Upper lobe of left lung (tissue), 6 donors: ENCODE results near the gene DDC. TPM values are rescaled to one million over a fixed set of nuclear protein-coding genes. Genes with fewer than 3 reads are reported as not detected.

Experiments
- ATAC-seq, 2 donors: fragments of 200-7000 bp; cut with Tn5 transposase; one replicate each; pipeline ENCODE4 v1.9.1; 2022; ENCODE audit warnings: mild to moderate bottlenecking in 2 of 2, moderate library complexity in 2 of 2; ENCODE audit not compliant: low FRiP score in 2 of 2
- DNase-seq, 2 donors: peaks; one replicate each; pipeline ENCODE4 v3.0.0-alpha.2; 2019 to 2020
- H3K27ac ChIP-seq, 4 donors: fragments of 200-600 bp; sonication (generic); one replicate each; pipeline ENCODE4 v1.5.1; 2016 to 2019
- H3K27me3 ChIP-seq, 4 donors: fragments of 200-600 bp; sonication (generic); one replicate each; pipeline ENCODE4 v1.5.1; 2017 to 2019
- H3K36me3 ChIP-seq, 4 donors: fragments of 200-600 bp; sonication (generic); one replicate each; pipeline ENCODE4 v1.5.1; 2016 to 2019
- H3K4me1 ChIP-seq, 4 donors: fragments of 200-600 bp; sonication (generic); one replicate each; pipeline ENCODE4 v1.5.1; 2018 to 2019
- H3K4me3 ChIP-seq, 4 donors: fragments of 200-600 bp; sonication (generic); one replicate each; pipeline ENCODE4 v1.5.1; 2017 to 2019; ENCODE audit warnings: mild to moderate bottlenecking in 2 of 4, moderate library complexity in 1 of 4
- H3K9me3 ChIP-seq, 4 donors: fragments of 200-600 bp; sonication (generic); one replicate each; pipeline ENCODE4 v1.5.1; 2018 to 2019
- CTCF ChIP-seq, 6 experiments: fragments of 450-650 bp in 4 of 6; fragments of 200-600 bp in 2 of 6; sonication (generic) in 2 of 6; IDR thresholded peaks; one replicate each; pipeline ENCODE4 v1.5.1; 2016 to 2019; ENCODE audit warnings: antibody characterized with exemption in 6 of 6
- EP300 ChIP-seq, 4 donors: sonication (generic); formaldehyde crosslinking; IDR thresholded peaks; one replicate each; pipeline ENCODE4 v1.5.1; 2017; ENCODE audit warnings: antibody characterized with exemption in 4 of 4, control low read depth in 2 of 4
- POLR2A ChIP-seq, 4 donors: fragments of 450-650 bp; IDR thresholded peaks; one replicate each; pipeline ENCODE4 v1.5.1; 2016 to 2017; ENCODE audit warnings: antibody characterized with exemption in 4 of 4, mild to moderate bottlenecking in 2 of 4
- POLR2AphosphoS5 ChIP-seq, 2 donors: sonication (generic); formaldehyde crosslinking; IDR thresholded peaks; one replicate each; pipeline ENCODE4 v1.5.1; 2017; ENCODE audit warnings: antibody characterized with exemption in 2 of 2
- WGBS, 2 donors: methylation state at CpG; one replicate each; pipeline ENCODE4 v1.1.5; 2017 to 2018; 5-methylcytosine and 5-hydroxymethylcytosine counted together
- small RNA-seq, 4 donors: library from RNA; depleted of rRNA; stranded (forward); fragments of <200 nt; gene quantifications; one replicate each; pipeline ENCODE3, GENCODE V24; 2016
- total RNA-seq, 6 donors: library from RNA; depleted of rRNA in 4 of 6; stranded (reverse); fragments of >200 nt in 4 of 6; gene quantifications; one replicate each; pipeline versions ENCODE4 v1.1.0 to v1.2.1, GENCODE V29; 2016 to 2021
- donor health status: DM: no; HTN: no; CAD: no; lungs with moderate emphysema.
- donor health status: DM: no; HTN: yes; CAD: no; lungs with severe emphysema.

Gene DDC
- total RNA-seq, 6 donors from 2014 or later, result 1.2 to 2.0 (median 1.4) TPM; not detected in 1

GRCh38 chr7:50409856-50410745, 155.1 kb downstream of the DDC start:
- WGBS, 2 donors, result 69 to 78% methylated on average over 13 to 17 of the region's 17 CpGs
- TF ChIP-seq EP300 (IDR thresholded peaks at IDR 0.05) (no peak), POLR2AphosphoS5 (IDR thresholded peaks at IDR 0.05) (no peak), CTCF (IDR thresholded peaks at IDR 0.05) (no peak), POLR2A (IDR thresholded peaks at IDR 0.05) (no peak)

More at GRCh38 chr7:50409856-50410745, 155.1 kb downstream of the DDC start:
- ATAC-seq (peak in 1 of 2 donors; percentile 46), DNase-seq (peak in 1 of 2 donors; percentile 68)
- Histone ChIP-seq H3K27ac (peak overlapping the region in 1 of 4 donors; percentile 0), H3K27me3 (no peaks in the 10 kb centered on the region), H3K36me3 (no peaks in the 10 kb centered on the region), H3K9me3 (no peaks in the 10 kb centered on the region), H3K4me1 (no peaks in the 10 kb centered on the region), H3K4me3 (no peak overlapping the region)

Small RNA genes within 50 kb of the gene (small RNA-seq; reads per million reads assigned to genes)
- 0 reads per million in 4 donors for gene RNU6-1091P

Other genes starting within 250 kb of the DDC start
- 10 to 100 TPM in 2 of 6 donors, 1 to 10 TPM in 4; 1.9 to 14.7 (median 8.0) TPM for gene FIGNL1, start 115.1 kb downstream of the DDC start, total RNA-seq
- gene GRB10, start 217.5 kb upstream of the DDC start, total RNA-seq, result 10 to 100 TPM; 32.8 to 92.2 (median 46.5) TPM